Activated CD8-positive, alpha-beta memory T cell treated with anti-CD3 and anti-CD28 coated beads for 24 hours (primary cell): ENCODE data around the gene PFN3.
"Not testable (repeated sequence)": the region's sequence is repeated elsewhere in the genome, so short reads cannot be mapped to it uniquely, and the experiment has no call there.

Source experiments
- DNase-seq: peaks from one replicate; pipeline ENCODE4 v3.0.0-alpha.2; 2020

The PFN3 gene

DNA sequence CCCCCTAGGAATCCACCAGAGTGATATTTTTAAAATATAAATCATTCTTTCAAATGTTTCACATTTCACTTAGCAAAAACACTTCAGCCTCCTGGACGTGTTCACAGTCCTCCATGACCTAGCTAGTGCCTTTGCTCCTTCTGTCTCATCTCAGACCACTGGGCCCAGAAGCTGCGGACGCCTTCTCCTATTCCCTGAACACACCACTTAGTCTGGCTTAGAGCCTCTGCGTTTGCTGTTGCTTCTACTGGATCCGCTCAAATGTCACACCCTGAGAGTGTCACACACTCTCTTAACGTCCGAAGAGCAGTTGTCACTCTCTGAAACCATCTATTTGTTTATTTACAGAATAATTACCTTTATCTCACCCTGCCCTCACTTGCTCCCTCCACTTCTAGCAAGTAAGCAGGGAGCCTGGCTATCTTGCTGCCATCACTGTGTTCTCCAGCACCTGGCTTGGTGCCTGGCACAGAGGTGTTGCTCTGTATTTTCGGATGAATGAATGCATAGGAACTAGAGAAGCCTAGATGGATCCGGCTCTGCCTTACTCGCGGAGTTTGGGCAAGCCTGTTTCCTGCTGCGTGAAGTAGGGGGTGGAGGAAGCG, 24.8 kb upstream of the PFN3 start:
- no peak for DNase-seq

DNA sequence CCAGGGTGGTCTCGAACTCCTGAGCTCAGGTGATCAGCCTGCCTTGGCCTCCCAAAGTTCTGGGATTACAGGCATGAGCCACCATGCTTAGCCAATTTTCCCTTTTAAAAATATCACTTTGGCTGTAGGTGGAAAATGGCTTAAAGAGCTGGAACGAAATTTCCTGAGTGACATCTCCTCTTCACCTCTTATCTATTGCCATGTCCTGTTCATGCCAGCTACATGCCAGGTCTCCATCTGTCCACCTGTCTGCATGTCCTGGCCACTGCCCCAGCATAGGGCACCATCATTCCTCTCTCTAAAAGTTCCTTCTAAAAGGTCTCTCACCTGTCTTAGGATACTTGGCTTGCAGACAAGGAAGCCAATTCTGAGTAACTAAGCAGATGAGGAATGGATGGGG, 23.2 kb upstream of the PFN3 start:
- no peak for DNase-seq

DNA sequence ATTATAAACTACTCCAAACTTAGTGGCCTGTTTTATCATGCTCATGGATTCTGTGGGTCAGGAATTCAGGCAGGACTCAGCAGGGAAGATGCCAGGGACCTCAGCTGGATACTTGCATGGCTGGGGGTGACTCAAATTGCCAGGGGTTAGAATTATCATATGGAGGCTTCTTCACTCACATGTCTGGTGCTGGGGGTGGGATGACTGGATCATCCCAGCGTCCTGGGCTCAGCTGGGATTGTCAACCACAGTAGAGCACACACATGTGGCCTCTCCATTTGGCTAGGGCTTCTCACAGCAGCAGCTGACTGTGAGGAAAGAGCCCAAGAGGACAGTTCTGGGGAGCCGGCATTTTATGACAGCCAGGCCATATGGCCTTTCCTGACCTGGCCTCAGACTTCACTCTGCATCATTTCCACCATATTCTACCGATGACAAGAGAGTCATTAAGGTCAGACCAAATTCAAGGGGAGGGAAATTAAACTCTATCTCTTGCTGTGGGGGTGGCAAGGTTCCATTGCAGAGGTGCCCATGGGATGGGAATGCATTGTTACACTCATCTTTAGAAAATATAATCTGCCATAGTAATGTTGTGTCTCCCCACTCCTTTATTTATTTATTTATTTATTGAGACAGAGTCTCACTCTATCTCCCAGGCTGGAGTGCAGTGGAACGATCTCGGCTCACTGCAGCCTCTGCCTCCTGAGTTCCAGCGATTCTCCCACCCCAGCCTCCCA, 20.8 kb upstream of the PFN3 start:
- DNase-seq = no peak

DNA sequence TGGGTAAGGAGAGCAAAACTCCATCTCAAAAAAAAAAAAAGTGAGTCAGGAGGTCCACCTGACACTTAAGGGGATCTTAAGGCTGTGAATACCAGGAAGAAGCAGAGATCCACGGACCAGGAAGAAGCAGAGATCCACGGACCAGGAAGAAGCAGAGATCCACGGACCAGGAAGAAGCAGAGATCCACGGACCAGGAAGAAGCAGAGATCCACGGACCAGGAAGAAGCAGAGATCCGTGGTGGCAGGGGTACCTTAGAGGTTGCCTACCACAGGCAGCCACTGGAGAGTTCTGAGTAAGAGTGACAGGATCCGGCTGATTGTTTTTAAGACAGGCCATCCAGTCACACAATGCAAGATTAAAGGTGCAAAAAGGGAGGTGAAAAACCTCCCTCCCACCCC, 20.0 kb upstream of the PFN3 start:
- not testable (repeated sequence) for DNase-seq

DNA sequence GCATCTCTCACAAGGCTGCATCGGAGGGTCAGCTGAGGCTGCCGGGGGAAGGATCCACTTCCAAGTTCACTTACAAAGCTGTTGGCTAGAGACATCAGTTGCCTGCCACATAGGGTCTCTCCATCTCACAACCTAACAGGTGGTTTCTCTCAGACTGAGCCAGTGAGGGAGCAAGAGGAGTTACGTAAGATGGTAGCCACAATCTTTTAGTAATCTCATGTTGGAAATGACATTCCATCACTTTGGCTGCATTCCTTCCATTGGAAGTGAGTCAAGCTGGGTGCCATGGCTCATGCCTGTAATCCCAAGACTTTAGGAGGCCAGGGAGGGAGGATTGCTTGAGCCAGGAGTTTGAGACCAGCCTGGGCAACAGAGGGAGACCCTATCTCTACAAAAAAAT, 18.6 kb upstream of the PFN3 start:
- no peak for DNase-seq

DNA sequence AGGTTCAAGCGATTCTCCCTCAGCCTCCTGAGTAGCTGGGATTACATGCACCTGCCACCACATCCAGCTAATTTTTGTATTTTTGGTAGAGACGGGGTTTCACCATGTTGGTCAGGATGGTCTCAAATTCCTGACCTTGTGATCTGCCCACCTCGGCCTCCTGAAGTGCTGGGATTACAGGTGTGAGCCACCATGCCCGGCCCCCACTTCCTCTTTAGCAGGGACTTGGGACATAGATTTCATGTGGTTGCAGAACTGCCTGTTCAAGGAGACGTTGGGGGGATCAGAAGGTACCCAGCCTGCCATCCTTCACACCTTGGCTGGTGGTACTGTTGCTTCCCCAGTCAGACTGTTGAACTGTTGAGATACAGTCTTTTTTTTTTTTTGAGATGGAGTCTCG, 16.6 kb upstream of the PFN3 start:
- not testable (repeated sequence) for DNase-seq

DNA sequence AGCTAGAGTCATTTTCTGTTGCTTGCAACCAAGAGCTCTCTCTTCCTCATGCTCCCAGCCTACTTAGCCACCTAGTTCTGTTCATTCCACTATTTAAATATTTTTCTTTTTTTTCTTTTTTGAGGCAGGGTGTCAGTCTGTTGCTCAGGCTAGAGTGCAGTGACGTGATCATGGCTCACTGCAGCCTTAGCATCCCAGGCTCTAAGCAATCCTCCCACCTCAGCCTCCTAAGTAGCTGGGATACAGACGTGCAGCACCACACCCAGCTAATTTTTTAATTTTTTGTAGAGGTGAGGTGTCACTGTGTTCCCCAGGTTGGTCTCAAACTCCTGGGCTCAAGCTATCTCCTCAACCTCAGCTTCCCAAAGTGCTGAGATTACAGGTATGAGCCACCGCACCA, 14.0 kb upstream of the PFN3 start:
- DNase-seq = no peak

DNA sequence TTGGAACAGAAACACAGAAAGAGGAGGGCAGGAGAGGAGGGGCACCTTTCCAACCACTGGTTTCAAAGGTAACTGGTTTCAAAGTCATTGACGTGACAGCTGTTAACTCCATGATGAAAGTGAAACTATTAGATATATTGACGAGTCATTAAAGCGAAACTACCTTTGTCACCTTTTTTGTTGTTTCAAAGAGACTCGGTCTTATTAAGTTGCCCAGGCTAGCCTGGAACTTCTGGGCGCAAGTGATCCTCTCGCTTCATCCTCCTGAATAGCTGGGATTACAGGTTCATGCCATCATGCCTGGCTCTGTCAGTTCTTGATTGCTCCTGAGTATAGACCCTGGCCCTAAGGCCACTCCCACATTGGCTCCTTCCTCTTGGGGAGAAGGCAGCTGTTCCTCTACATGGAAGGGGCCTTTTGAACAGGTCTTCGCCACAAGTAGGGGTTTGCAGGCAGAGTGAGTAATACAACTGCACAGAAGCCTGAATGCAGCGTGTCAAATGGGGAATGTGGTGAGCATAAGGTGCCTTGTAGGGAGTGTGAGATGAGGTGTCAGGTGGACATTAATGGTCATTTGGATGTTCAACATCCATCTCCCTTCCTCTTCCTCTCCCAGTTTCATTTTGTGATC, 12.3 kb upstream of the PFN3 start:
- DNase-seq = no peak

DNA sequence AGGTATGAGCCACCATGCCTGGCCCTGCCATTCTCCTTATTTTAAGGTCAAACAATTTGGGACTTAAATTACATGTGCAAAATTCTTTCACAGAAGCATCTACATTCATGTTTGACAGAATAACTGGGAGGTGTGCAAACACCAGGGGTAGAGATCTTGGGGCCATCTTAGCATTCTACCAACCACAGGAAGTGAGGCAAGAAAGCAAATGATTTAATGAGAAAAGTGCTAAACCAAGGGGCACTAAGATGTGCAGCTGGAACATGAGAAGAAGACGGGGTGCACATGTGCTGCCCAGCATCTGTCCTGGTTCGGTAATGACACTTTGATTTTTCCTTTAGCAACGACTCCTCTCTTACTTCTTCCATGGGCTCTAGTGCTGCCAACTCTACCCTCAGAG, 10.1 kb upstream of the PFN3 start:
- no peak for DNase-seq

DNA sequence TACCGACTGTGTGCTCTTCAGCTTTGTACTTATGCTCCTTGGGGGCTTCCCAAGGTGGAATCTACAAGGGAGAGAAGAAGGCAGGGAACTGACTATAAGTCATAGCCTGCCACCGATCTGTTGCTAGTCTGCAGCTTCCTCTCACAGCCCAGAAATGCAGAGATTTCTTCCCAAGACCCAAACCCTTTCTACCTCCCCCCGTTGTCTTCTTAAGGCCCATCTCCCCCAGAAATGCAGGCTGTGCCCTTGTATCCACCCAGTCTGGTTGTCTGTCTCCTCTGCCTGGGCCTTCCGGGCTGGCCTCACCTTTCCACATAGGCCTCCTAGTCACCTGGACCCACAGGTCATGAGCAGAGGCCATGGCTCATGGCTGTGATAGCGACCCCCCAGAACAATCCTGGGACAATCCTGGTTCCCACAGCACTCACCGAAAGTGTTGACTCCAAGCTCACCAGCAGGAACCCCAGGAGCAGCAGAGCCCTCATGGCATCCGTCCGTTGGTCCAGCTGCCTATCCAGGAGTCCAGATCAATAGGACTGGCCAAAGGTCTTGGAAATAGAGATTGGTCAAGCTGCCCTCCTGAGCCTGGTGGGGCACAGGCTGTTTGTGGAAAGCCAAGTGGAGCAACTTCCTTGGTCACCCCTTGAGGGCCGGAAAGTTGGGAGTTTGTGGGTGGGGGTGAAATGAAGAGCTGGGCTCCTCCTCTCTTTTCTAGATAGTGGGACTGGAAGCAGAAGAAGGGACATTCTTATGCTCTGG, 8.8 kb upstream of the PFN3 start, which contains the start of gene F12:
TSS of gene F12 (minus strand) at position 522 of the 759 bp plus-strand sequence. CDS start at position 485, 37 bp downstream.
- no peak for DNase-seq

DNA sequence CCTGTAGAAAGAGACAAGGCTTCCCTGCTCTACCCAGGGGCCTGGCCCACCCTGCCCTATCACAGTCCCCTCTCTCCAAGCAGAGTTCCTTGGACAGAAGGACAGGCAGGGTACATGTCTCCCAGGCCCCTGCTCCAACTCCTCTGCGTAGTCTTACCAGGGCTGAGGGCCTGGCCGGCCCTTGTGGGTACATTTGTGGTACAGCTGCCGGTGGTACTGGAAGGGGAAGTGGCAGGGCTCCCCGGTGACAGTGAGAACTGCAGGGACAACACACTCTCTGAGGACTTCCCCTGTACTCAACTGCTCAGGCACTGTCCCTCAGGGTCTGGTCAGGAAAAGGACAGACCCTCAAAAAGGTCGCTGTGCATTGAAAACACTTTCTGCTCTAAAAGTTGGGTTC, 5.3 kb upstream of the PFN3 start:
- DNase-seq = no peak

DNA sequence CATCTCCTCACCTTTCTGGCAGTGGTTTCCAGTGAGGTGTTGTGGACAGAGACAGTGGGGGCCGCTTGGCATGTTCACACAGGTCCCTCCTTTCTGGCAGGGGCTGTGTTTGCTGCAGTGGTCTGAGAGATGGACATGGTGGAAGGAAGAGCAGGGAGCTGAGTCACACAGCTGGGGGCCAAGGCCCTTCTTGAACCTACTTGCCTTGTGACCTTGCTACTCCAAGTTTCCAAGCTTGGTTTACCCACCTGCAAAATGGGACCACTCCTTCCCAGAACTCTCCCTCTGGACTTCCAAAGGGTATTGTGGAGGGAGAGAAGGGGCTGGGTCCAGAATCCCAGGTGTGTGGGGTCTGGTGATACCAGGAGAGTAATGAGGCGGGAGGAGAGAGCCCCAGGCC, 4.9 kb upstream of the PFN3 start:
- DNase-seq = no peak

DNA sequence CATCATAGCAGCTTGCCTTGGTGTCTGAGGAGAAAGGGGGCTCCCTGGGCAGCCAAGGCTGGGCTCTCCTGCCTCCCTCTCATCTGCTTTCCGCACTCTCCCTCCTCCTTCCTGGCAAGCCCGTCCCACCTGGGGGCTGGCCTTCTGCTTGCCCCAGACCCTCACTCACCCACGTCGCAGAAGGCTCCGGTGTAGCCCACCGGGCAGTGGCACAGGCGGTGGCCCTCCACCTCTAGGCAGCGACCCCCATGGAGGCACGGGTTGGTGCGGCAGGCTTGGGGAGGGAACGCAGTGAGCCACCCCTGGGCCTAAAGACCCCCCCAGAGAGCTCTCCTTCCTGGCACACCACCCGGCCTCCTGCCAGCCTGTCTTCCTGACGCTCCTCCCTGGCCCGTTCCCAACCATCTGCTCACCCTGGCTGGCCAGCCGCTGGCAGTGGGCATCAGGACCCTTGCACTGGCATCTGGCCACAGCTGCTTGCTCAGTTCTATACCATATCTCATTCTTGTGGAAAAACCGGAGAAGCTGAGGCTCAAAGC, 4.2 kb upstream of the PFN3 start:
- DNase-seq = no peak

DNA sequence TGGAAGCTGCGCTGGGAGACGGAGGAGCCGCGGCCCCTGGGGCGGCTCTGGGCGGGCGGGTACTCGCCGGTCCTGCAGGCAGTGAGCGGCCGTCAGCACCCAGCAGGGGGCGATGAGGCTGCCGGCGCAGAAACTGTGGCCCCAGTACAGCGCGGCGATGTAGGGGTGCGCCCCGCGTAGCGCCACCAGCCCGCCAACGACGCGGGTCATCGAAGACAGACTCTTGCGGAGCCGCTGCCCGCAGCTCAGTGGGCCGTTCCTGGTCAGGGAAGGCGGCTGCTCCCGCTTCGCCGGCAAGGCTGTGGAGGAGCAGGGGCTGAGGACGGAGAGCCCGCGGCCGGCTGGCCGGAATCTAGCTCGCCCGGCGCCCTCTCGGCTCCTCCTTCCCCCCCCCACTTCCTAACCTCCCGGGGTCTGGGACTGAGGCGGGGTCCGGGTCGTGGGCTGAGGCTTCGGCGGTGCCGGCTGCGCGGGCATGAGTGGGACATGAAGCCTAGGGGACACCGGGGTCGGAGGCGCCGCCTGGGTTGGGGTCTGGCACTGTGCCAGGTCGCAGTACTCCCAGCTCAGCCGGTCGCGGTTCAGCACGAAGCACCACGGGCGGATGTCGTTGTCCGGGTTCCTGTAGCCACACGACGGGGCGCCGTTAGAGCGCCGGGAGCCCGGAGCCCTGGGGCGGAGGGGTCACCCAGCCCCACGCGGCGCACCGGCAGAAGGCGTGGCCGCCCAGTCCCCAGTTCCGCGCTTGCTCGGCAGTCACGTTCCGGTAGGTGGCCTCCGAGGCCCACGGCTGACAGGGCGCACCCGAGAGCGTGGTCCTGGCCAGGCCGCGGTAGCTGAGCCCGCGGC, 3.6 kb upstream of the PFN3 start:
- DNase-seq = peak; percentile 91

DNA sequence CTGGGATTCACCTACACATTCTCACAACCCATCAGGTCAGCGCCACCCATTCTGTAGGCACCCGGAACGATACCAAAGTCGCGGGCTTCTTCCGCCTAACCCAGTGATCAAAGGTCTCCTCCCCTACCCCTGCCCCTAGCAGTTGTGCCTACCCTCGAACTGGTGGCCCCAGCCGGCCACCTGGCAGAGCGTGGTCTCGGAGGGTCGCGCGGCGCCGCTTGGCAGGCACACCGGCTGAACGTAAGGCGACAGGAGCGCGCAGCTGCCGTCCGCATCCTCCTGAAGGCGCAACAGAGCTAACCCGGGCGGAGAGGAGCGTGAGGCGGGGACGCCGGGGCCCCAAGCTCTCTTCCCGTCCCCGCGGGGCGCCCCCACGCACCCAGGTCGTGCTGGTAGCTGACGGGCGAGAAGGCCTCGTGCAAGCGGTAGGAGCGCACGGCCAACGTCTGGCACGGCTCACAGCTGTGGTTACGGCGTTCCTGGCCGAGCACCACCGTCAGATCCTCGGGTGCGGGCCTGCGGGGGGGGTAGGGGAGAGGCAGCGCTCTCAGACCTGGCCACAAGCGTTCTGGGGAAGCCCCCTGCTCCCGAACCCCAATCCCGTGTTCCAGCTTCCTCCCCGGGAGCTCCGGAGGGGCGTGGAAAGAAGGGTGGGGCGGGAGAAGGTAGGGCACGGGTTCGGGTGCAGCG, 2.8 kb upstream of the PFN3 start:
- DNase-seq = no peak

DNA sequence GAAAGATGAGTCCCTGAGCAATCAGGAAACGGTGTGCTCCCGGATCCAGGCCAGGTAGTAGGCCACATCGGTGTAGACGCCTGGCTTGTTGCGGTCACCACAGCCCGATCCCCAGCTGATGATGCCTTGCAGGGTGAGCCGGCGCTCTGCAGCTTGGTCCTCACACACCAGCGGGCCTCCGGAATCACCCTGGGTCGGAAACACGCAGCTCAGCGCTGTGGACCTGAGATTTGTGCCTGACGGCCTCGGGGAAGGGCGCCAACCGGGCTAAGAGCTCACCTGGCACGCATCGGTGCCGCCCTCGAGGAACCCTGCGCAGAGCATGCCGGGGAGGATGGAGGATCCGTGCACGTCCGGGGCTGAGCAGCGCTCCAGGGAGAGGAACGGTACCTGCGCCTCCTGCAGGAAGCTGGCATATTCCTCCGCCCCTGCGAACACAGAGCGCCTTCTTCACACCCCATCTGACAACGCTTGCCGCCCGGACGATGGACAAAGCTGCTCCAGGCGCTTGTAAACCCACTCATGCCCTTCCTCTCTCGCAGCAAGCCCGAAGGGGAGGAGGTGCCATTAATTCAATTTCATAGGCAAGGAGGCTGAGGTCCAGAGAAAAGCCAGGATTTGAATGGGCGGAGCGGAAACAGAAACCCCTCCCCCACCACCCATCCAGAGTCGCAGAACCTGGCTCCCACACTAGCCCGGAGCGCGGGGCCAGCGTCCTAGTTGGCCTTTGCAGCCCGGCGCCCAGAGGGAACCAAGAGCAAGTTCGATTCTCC, 2.0 kb upstream of the PFN3 start:
- DNase-seq = peak; percentile 83

DNA sequence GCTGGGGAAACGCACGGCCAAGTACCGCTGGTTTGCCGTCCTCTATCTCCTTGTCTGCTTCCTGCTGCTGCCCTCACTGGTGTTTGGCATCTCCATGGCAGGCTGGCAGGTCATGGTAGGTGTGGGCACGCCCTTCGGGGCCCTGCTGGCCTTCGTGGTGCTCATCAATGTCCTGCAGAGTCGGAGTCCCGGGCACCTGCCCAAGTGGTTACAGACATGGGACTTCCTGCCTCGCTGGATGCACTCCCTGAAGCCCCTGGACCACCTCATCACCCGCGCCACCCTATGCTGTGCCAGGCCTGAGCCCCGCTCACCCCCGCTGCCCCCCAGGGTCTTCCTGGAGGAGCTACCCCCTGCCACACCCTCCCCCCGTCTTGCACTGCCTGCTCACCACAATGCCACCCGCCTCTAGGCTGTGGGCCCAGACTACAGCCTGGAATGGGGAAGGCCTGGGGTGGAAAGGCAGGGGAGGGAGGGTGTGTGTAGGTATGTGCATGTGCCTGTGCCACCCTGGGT, 2.5 kb downstream of the PFN3 start:
- DNase-seq = no peak

DNA sequence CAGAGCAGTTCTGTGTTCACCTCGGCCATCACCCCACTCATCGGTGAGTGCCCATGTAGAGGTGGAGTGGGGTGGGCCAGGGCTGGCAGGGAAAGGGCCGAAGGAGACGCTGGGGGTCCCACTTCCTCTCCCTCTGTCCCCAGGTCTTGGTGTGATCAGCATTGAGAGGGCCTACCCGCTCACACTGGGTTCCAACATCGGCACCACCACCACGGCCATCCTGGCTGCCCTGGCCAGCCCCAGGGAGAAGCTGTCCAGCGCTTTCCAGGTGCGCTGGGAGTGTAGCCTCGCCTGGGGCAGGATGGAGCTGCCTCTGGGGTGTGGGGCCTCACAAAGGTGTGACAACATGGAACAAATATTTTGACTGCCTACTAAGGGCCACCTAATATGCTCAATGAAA, 3.7 kb downstream of the PFN3 start:
- DNase-seq = no peak

DNA sequence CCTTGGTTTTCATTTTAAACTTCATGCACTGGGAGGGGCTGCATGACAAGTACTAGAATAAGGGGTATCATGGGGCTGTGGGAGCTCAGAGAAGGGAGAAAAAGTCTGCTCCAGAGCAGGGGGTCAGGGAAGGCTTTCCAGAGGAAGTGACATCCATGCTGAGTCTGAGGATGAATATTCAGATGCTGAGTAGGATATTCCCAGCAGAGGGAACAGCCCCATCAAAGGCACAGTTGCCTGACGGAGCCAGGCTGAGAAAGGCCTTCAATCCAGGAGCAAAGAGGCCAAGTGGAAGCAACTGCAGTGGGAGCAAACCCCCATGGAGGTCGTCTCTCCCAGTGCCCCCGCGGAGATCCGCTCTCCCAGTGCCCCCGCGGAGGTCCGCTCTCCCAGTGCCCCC, 4.4 kb downstream of the PFN3 start:
- no peak for DNase-seq

DNA sequence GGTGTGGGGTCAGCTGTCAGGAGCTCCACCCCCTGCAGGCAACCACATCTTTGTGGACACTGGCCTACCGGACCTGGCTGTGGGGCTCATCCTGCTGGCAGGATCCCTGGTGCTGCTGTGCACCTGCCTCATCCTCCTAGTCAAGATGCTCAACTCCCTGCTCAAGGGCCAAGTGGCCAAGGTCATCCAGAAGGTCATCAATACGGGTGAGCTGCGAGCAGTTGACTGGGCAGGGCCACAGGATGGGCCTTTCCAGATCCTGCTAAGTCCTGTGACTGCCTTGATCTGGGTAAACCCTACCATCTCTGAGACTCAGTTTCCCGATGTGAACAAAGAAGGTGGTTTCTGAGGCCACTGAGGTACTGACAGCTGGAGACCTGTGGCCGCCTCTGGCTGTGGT, 6.5 kb downstream of the PFN3 start:
- no peak for DNase-seq
